Muscle layer of colon (tissue), 2 donors: ENCODE measurements around the gene KRT20.

Experiments
- H3K27ac ChIP-seq: one replicate; pipeline ENCODE4 v1.7.0; 2013; ENCODE audit warnings: low read depth, mild to moderate bottlenecking, low read length, moderate library complexity
- H3K27me3 ChIP-seq, 2 donors: one replicate each; pipeline ENCODE4 v1.7.0; 2013; ENCODE audit warnings: low read length in 2 of 2, mild to moderate bottlenecking in 2 of 2; ENCODE audit not compliant: insufficient read depth in 2 of 2, control insufficient read depth in 1 of 2
- H3K36me3 ChIP-seq: one replicate; pipeline ENCODE4 v1.7.0; 2013; ENCODE audit warnings: mild to moderate bottlenecking, low read length; ENCODE audit not compliant: insufficient read depth
- H3K4me1 ChIP-seq: one replicate; pipeline ENCODE4 v1.7.0; 2013; ENCODE audit warnings: mild to moderate bottlenecking, low read length; ENCODE audit not compliant: insufficient read depth
- H3K4me3 ChIP-seq, 2 donors: one replicate each; pipeline ENCODE4 v1.7.0; 2013; ENCODE audit warnings: low read length in 2 of 2, low read depth in 1 of 2, mild to moderate bottlenecking in 1 of 2, moderate library complexity in 1 of 2
- H3K9ac ChIP-seq: one replicate; pipeline ENCODE4 v1.7.0; 2013; ENCODE audit warnings: low read length
- H3K9me3 ChIP-seq: one replicate; pipeline ENCODE4 v1.7.0; 2013; ENCODE audit warnings: mild to moderate bottlenecking, low read length
- donor health status: abdominal sarcoma.
- donor health status: Adenocarcinoma of cecum.

KRT20 gene

DNA sequence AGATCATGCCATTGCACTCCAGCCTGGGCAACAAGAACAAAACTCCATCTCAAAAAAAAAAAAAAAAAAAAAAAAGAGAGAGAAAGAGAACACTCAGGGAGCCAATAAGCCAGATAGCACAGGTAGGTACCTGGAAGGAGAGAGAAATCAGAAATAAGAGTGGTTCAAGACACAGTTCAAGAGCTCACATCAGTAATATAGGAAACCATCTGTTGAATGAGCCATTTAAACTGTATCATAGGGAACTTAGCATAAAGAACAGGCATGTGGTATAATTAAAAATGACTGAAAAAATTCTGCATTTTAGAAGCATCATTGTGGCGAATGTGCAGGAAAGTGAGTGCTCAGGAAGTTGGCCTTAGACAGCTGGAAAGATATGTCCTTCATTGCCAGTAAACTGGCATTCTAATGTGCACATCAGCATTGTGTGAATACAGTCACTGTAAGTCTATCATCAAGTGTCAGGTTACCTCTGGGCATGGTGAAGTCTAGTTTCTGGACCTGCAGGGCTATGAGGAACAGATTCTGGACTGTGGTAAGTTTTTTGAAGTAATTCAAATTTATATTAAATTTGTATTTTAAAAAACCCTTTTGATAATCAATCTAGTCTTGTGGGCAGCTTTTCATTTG is 38.4 kb downstream of the KRT20 start:
- Histone ChIP-seq H3K4me1 (no peaks in the 10 kb centered on the region), H3K27me3 (no peaks in the 10 kb centered on the region), H3K9me3 (no peaks in the 10 kb centered on the region), H3K27ac (no peak overlapping the region), H3K9ac (no peak overlapping the region), H3K36me3 (no peaks in the 10 kb centered on the region), H3K4me3 (no peak overlapping the region)

DNA sequence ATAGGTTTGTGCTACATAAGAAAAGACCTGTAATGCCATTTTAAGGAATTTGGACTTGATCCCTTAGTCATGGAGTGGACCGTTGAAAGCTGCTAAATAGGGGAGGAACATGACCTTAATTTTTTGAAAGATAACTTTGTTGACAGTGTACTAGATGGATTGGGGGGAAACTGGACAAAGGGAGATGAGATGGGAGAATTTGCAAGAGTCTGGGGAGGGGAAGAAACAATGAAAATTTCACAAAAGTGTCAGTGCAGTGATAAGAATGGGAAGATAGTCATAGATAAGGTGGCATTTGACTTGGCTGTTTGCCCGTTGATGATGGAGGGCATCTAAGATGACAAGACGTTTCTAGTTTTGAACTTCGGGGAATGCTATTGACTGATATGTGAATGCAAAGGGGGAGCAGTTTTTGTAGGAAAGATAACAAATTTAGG is 40.4 kb downstream of the KRT20 start:
- no peak overlapping the region for H3K9ac ChIP-seq
- no peaks in the 10 kb centered on the region for H3K27me3 ChIP-seq
- H3K4me3 ChIP-seq, result no peak overlapping the region
- no peaks in the 10 kb centered on the region for H3K4me1 ChIP-seq
- no peaks in the 10 kb centered on the region for H3K36me3 ChIP-seq
- H3K9me3 ChIP-seq, result no peaks in the 10 kb centered on the region
- H3K27ac ChIP-seq, result no peak overlapping the region

GRCh38 chr17:40843242-40843641 is 41.8 kb downstream of the KRT20 start:
- no peak overlapping the region for H3K27ac ChIP-seq
- H3K9me3 ChIP-seq, result no peaks in the 10 kb centered on the region
- H3K4me1 ChIP-seq, result no peaks in the 10 kb centered on the region
- H3K4me3 ChIP-seq, result no peak overlapping the region
- H3K36me3 ChIP-seq, result no peaks in the 10 kb centered on the region
- H3K9ac ChIP-seq, result no peak overlapping the region
- H3K27me3 ChIP-seq, result no peaks in the 10 kb centered on the region

DNA sequence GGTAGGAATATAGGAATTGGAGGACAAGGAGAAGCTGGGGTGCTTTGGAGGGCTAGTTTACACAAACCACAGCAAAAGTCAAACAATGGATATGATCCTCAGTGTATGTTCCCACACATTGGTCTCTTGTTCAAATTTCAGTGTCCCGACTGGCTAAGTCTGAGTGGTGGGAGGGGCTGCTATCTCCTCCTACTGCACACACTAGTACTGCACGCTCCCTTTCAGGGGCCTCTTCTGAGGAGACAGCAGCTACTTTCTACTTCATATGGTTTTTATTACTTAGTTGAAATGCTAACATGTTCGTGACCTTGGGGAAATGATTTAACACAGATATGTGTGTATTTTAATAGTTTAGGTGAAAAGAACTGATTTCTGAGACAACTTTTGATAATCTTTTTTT is 43.8 kb downstream of the KRT20 start:
- Histone ChIP-seq H3K9me3 (no peaks in the 10 kb centered on the region), H3K4me3 (no peak overlapping the region), H3K9ac (no peak overlapping the region), H3K4me1 (no peaks in the 10 kb centered on the region), H3K27me3 (no peaks in the 10 kb centered on the region), H3K36me3 (peaks cover 5% of the 10 kb centered on the region), H3K27ac (no peak overlapping the region)

DNA sequence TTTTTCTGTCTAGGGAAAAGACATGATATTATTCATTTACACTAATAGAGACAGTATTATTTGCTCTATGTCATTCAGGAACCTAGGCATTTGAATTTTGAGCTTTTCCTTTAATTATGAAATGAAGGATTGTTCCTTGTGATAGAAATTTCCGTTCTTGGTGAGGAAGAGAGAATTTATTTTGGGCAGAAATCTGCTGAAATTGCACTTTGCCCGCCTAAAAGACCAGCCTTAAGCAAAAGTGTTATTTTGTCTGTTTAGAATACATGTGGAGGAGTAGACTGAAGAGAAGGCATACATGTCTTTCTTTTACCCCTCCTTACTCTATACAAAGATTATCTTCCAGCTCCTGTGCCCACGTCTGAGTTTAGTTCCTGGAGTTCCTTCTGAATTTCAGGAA is 45.8 kb downstream of the KRT20 start:
- no peak overlapping the region for H3K9ac ChIP-seq
- H3K27ac ChIP-seq, result no peak overlapping the region
- H3K27me3 ChIP-seq, result no peaks in the 10 kb centered on the region
- H3K4me1 ChIP-seq, result no peaks in the 10 kb centered on the region
- peaks cover 19% of the 10 kb centered on the region for H3K36me3 ChIP-seq
- H3K4me3 ChIP-seq, result no peak overlapping the region
- H3K9me3 ChIP-seq, result no peaks in the 10 kb centered on the region

- Histone ChIP-seq H3K9me3 (no peaks in the 10 kb centered on the region), H3K36me3 (peaks cover 19% of the 10 kb centered on the region), H3K4me1 (no peaks in the 10 kb centered on the region), H3K9ac (no peak overlapping the region), H3K4me3 (no peak overlapping the region), H3K27ac (no peak overlapping the region), H3K27me3 (no peaks in the 10 kb centered on the region)
Measured at GRCh38 chr17:40836020-40836419, 49.0 kb downstream of the KRT20 start.

DNA sequence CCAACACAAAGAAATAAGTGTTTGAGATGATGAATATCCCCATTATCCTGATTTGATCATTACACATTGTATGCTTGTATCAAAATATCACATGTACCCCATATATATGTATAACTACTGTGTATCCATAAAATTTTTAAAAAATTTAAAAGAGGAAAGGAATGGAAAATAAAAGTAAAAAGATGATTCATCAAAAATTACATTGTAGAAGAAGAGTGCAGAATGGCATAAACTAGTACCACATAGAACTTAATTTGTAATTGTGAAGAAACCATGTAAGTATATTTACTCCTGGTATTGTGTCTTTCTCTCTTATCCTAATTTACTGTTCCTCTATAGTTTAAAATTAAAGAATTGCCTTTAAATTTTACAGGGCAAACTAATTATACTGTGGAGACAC is 51.2 kb downstream of the KRT20 start:
- Histone ChIP-seq H3K9ac (no peak overlapping the region), H3K4me3 (no peak overlapping the region), H3K4me1 (no peaks in the 10 kb centered on the region), H3K27me3 (no peaks in the 10 kb centered on the region), H3K27ac (no peak overlapping the region), H3K36me3 (peaks cover 19% of the 10 kb centered on the region), H3K9me3 (no peaks in the 10 kb centered on the region)

- no peak overlapping the region for H3K27ac ChIP-seq
- no peak overlapping the region for H3K9ac ChIP-seq
- H3K36me3 ChIP-seq, result peaks cover 19% of the 10 kb centered on the region
- no peak overlapping the region for H3K4me3 ChIP-seq
- H3K27me3 ChIP-seq, result no peaks in the 10 kb centered on the region
- no peaks in the 10 kb centered on the region for H3K9me3 ChIP-seq
- no peaks in the 10 kb centered on the region for H3K4me1 ChIP-seq
Measured at GRCh38 chr17:40832840-40833239, 52.2 kb downstream of the KRT20 start.

- no peaks in the 10 kb centered on the region for H3K4me1 ChIP-seq
- no peaks in the 10 kb centered on the region for H3K27me3 ChIP-seq
- H3K9me3 ChIP-seq, result no peaks in the 10 kb centered on the region
- H3K36me3 ChIP-seq, result peaks cover 8% of the 10 kb centered on the region
- no peak overlapping the region for H3K4me3 ChIP-seq
- H3K27ac ChIP-seq, result no peak overlapping the region
- H3K9ac ChIP-seq, result no peak overlapping the region
Measured at GRCh38 chr17:40830085-40830776, 54.8 kb downstream of the KRT20 start.

DNA sequence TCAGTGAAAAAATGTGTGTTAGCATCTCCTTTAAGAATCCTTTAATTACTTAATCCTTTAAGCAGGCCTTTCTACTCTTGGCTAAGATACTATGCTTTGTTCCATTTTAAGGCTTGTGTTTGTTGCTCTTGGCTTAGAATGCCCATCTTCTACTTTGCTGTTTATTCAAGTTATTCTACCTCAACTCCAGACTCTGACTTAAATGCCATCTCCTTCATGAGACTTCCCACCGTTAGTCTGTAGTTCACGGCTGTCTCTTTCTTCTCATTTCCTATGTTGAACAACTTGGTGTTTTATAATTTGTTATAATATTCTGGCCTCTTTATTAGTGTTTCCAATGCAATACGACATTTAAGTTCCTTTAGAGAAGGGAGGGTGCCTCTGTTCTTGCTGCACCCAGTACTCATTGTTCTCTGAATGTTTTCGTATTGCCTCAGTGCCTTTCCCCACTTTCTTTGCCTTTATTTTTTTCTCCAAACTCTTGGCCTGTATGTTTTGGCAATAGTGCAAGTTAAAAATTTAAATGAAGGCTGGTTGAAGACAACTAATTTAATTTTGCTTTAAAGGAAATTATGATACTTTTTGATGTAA is 56.5 kb downstream of the KRT20 start:
- Histone ChIP-seq H3K27me3 (no peaks in the 10 kb centered on the region), H3K4me1 (no peaks in the 10 kb centered on the region), H3K4me3 (no peak overlapping the region), H3K9ac (no peak overlapping the region), H3K36me3 (no peaks in the 10 kb centered on the region), H3K9me3 (no peaks in the 10 kb centered on the region), H3K27ac (no peak overlapping the region)

GRCh38 chr17:40827746-40828453 is 57.1 kb downstream of the KRT20 start:
- H3K4me3 ChIP-seq, result no peak overlapping the region
- H3K27ac ChIP-seq, result no peak overlapping the region
- no peaks in the 10 kb centered on the region for H3K36me3 ChIP-seq
- H3K9me3 ChIP-seq, result no peaks in the 10 kb centered on the region
- no peaks in the 10 kb centered on the region for H3K4me1 ChIP-seq
- H3K27me3 ChIP-seq, result no peaks in the 10 kb centered on the region
- no peak overlapping the region for H3K9ac ChIP-seq
